ENCODE results near the gene FIZ1.
A peak's percentile ranks its signal among the peaks of the same experiment; 100 is the strongest.

FIZ1 gene

DNA sequence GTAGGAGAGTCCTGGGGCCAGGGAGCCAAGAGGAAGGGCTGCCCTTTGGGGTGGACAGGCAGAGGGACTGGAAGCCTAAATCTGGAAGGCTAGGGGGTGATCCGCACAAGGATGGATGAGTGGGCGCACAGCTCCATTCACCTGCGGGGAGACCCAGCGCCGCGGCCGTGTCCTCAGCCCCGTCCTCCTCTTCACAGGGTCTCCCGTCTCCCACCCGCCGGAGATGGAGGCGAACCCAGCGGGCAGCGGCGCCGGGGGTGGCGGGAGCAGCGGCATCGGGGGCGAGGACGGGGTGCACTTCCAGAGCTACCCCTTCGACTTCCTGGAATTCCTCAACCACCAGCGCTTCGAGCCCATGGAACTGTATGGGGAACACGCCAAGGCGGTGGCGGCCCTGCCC is 14.1 kb upstream of the FIZ1 start:
- no peak for DNase-seq

DNA sequence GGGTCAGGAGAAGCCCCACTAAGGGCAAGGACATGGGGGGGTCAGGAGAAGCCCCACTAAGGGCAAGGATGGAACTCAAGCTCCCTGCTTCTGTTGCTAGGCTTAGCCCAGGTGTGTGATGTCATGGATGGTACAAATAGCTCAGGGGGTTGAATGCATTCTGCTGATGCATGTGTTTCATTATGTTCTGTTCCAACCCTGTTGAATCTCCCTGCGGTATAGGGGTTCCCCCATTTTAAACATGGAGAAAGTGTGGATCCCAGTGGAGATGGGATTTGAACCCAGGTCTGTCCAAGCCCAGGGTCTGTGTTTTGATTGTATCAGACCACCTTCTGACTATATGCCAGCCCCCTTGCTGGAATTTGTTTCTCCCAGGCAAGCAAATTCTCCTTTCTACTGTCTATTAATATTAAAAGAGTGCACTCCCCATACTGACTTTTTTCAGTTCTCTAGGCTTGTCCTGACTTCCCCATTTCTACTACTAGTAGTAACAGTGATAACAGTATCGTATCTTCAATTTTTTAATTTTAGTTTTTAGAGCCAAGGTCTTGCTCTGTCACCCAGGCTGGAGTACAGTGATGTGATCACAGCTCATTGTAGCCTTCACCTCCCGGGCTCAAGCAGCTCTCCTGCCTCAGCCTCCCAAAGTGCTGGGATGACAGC is 12.8 kb upstream of the FIZ1 start:
- DNase-seq: no peak

DNA sequence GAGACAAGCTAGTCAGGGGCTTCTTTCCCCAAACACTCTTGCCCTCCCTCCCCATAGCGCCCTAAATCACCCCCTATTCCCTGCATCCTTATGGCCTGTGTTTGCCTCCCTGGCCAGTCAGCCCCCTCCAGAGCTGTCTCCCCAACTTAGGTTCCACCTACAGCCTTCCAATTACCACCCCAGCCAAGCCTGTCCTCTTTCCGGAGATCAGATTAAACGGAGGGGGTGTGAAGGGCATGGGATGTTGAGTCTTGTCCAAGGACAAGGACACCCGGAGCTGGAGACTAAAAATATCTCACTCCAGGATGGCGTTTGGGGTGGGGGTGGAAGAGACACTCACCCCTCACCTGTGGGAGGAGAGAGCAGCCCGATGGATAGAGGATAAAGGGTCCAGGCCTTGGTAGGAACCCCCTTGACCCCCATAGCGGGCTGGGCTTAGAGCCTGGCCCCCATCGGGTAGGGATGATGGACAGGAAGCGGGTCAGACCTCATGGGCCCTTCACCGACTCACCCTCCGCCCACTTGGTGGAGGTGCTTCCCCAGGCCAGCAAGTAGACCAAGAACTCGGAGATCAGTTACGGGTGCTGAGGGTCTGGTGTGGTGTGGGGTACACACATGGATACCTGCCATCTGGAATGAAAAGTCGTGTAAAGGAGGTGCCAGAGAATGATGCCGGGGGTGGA is 12.1 kb upstream of the FIZ1 start:
- no peak for DNase-seq

DNA sequence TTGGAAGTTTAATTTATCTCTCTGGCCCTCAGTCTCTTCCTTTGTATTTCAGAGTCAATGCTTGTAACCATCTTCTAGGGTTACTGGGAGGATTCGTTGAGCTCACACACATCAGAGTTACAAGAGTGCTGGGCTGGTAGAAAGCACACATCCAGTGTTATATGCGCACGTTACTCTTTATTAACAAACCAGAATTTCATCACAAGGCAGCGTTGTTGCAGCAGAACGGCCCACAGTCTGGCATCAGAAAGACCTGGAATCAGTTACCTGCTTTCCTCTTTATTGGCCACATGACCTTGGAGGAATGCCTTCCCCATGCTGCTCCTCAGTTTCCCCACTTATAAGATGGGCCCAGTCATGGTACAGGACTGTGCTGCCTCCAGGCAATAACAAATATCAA is 10.0 kb upstream of the FIZ1 start:
- no peak for DNase-seq

DNA sequence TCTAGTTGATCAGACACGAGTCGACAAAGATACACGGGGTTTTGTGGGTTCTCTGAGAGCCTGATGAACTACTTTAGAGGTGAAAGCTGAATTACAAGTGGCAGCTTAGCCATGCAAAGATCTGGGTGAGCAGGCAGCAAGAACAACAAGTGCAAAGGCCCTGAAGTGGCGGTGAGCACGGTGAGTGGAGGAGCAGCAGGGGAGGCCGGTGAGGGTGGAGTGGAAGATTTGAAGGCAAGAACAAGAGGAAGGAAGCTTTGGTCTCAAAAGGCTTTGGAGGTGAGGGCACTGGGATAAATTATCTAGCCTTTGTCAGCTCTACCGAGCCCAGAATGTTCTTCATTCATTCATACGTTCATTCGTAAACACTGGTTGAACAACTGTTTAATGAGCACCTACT is 7.5 kb upstream of the FIZ1 start:
- DNase-seq: no peak

DNA sequence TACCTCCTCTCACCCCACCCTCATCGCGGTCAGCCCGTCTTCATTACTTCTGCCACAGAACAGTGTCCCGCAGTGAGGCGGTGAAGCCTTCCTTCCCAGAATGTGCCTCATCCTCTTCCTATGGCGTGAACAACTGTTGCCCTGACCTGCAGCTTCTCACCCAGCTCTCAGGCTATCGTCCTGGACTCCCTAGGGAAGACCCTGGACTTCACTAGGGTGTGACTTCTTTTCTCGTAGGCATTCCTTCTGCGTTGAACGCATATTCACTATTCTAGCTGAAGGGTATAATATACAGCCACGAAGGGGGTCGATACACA is 7.1 kb upstream of the FIZ1 start:
- no peak for DNase-seq

DNA sequence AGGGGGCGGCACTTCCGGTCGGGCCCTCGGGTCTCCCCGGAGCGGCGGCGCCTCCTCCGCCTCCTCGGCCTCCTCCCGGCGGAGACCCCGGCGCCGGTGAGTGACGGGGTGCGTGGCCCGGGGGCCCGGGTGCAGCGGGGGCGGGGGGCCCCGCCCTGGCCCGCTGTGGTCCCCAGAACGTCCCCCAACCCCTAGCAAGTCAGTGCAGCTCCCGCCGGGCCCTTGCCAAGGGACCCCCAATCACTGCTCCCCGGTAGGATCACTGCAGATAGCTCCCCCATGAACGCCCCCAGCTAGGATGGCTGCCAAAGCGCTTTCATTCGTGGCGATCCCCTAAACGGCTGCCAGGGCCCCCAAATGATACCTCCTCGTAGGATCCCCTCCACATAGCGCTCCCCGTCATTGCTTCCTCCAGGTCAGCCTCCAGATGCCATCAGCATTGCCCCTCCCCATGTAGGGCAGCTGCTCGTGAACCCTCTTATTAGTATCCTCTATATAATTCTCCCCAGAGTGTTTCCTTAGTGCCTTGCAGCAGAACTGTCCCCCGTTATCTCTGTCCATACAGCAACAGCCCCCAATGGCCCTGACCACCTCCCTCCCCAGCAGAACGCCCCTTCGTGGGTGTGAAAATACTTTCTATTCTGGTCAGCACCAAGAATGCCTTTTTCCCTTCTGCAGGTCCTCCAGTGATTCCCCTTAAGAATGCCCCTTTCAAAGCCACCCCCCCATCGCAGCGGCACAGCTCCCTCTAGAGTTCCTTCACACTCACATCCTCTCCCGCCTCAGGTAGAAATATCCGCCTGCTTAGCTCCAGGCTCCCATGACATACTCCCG is 6.5 kb upstream of the FIZ1 start, which contains the start of gene ZNF865:
TSS of gene ZNF865 (plus strand) at position 11 of the 834 bp plus-strand sequence. CDS start 7,972 bp downstream, outside the sequence.
- DNase-seq: peak; percentile 59

DNA sequence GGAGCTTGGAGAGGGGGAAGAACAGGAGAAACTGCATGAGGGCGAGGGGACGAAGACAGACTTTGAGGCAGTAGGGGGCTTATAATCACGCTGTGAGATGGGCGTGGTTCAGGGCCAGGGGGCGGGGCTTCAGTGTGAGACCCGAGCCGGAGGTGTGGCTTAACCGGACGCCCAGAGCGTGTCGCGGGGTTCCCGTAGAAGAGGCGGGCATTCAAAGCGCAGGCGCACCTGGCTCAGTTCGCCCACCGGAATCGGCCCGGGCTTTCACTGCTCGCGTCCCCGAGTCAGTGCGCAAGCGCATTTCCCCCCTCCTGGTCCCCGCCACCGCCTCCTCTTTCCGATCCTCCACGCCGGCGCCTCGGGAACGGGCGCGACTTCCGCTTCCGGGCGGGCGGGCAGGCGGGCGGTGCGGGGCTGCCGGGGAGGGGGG is 5.9 kb upstream of the FIZ1 start:
- peak; percentile 98 for DNase-seq

DNA sequence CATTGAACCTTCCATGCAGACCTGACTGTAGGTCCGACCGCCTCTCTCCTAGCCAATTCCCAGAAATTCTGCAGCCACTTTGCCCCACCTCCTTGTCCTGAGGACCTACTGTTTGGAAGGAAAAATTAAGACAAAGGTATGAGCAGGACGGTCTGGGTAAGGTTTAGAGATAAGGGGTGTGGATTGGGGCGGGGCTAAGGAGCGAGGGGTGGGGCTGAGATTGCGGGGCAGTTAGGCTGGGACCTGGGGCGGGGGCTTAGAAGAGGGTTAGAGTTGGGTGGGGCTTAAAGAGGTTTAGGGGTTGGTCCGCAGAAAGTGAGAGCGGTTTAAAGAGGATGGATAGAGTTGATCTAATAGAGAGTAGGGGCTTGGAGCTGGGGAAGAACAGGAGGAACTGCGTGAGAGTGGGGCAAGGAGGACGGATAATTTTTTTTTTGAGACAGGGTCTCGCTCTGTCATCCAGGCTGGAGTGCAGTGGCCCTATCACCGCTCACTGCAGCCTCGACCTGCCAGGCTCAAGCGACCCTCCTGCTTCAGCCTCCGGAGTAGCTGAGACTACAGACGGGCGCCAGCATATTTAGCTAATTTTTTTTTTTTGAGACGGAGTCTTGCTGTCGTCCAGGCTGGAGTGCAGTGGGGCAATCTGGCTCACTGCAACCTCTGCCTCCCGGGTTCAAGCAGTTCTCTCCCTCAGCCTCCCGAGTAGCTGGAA is 4.4 kb upstream of the FIZ1 start:
- DNase-seq: no peak

DNA sequence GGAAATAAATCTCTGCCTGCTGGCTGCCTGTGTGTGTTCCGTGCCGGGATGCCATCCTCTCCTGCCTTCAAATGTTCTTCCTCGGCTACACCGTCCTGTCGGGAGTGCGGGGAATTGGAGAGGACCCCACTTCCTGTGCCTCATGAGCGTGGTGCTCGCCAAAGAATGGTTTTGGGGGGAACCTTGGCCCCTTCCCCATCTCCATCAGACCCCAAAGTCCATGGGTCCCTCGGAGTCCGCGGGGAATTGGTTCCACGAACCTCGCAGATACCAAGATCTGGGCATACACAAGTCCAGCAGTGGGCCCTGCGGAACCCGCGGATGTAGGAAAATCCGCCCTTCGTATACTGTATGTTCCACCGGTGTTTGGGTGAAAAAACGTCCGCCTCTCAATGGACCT is 3.8 kb upstream of the FIZ1 start:
- DNase-seq: no peak

DNA sequence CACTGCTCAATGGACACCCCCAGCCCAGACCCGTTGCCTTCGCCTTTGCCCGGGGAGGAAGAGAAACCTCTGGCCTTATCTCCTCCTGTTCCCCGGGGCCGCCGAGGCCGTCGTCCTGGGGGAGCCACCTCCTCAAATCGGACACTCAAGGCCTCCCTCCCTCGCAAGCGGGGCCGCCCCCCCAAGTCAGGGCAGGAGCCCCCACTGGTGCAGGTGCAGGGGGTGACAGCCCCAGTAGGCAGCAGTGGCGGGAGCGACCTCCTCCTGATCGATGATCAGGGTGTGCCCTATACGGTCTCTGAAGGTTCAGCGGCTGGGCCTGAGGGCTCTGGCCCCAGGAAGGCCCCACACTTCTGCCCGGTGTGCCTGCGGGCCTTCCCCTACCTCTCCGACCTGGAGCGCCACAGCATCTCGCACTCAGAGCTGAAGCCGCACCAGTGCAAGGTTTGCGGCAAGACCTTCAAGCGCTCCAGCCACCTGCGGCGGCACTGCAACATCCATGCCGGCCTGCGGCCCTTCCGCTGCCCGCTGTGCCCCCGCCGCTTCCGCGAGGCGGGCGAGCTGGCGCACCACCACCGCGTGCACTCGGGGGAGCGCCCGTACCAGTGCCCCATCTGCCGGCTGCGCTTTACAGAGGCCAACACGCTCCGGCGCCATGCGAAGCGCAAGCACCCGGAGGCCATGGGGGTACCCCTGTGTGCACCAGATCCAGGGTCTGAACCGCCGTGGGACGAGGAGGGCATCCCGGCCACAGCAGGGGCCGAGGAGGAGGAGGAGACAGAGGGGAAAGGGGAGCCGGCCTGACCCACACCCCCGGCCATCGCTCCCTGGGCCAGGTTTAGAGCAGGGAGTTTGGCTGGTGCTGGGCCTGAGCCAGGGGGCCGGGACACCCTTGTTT is 3.0 kb upstream of the FIZ1 start:
- DNase-seq: no peak

DNA sequence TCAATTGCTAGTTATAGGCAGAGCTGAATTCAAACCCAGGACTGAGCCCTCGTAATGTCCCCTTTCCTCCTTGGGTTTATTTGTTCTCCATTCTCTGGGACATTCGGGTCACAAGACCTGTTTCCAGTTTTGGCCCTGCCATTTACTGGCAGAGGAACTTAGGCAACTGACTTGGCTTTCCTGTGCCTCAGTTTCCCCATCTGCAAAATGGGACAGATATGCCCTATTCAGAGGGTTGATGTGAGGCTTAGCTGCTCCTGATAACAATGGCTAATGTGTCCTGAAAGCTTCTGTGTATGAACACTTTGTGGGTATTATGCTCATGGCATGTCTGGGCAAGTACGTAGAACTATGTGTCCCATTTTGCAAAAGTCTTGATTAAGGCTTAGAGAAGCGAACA is 1.8 kb upstream of the FIZ1 start:
- DNase-seq: no peak

DNA sequence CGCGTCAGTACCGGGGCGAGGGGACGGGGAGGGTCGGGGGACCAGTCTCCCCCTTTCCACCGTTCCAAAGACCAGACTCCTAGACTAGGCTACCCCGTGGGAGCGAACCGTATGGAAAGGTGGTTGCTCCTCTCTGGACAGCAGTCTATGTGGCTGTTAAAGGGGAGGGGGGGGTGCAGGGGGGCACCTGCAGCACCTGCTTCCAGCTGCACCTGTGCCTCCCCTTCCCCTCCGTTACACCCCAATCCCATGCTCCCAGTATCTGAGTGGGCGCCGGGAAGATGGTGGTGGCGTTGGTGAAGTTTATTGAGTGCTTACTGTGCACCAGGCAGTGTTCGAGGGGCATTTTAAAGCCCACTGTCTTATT is 1.3 kb upstream of the FIZ1 start:
- DNase-seq: no peak

DNA sequence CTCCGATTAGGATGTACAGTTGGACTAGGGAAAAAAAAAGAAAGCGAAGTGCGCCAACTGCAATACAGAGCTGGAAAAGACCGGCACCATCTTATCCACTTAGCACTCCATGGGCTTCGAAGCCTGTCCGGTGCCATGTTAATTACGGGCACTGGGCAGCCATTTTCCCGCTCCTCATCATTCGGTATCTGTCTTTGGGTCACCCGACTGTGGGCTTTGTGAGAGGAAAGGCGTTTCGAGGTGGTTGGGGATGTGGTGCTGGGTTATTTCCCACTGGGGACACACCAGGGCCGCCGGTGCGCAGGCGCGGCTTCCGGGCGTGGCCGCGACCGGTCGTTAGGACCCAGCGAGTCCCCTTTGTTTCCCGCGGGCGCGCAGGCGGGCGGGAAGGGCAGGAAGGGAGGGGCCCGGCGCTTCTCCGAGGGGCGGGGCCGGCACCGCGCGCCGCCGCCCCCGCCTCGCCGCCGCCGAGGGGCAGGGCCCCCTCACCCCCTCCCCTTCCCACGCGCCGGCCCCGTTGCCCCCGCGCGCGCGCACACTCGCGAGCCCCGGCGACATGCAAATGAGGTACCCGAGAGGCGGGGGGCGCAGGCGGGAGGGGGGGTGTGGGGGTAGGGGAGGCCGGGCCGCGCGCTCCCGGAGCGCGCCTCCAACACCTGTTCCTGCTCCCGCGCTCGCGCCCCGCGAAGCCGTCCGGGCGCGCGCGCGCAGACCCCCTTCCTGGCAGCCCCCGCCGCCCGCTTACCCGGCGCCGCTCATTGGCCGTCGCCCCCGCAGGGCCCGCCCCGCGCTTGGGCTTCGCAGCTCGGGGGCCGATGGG is 735 bp upstream of the FIZ1 start, which contains the start of gene ZNF524:
TSS of gene ZNF524 (plus strand) at position 447 of the 820 bp plus-strand sequence. CDS start 1,825 bp downstream, outside the sequence.
- DNase-seq: peak; percentile 88

DNA sequence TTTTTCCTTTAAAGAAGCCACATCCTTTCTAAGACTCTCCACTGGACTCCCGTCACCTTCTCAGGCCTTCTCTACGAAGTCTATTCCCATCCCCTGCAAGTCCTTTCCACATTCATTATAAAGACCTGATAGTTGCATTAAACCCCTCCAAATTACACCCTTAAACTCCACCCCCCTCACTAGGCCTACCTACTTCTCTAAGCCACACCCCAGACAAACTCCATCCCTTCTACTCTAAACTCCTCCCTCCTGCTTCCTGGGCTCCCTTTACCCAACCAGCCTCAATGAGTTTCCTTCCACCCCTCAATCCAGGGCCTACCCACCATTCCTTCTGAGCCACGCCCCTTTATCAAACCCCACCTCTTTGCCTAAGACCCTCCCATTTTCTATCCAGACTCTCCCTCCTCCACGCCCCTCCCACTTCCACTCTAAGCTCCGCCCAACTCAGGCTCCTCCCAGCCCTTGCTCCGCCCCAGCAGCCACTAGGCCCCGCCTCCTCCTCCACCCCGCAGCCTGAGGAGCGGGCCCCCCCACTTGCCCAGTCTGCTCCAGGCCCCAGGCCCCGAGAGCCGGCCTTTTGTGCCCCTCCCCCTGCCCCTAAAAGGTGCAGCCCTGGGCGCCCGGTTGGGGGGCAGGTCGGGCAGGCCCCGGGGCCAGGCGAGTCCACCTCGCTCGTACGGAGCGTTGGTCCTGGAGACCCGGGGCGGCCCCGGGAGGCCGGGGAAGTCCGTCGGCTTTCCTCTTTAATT is 424 bp downstream of the FIZ1 start:
- DNase-seq: peak; percentile 92

DNA sequence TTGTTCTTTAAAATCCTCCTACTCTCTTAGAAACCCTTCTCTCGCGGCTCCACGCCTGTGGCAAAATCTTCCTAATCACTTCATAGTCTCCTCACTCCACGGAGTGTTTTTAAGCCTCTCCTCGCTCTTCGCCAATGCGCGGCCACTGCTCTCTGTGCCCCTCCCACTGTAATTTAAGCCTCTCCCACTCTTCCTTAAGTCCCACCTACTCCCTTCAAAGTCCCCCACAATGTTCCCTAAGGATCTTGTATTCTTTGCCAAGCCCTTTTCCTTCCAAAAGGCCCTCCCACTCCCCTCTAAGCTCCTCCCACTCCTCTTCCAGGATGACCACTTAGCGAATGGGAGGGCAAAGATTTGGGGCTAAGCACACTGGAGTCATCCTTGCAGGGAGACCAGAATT is 1.3 kb downstream of the FIZ1 start:
- DNase-seq: no peak

DNA sequence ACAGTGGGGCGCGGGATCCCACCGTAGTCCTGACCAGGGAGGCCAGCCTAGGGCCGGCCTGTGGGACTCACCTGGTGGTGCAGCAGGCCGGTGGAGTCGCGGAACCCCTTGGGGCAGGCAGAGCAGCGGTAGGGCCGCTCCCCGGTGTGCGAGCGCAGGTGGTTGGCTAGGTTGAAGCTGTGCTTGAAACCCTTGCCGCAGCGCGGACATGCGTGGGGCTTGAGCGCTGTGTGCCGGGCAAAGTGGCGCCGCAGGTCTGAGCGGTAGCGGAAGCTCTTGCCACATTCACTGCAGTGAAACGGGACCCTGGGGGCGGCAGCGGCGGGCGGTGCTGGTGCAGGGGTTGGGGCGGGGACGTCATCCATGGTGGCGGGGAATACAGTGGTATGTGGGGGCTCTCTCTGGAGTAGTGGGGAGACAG is 1.8 kb downstream of the FIZ1 start:
- DNase-seq: no peak

DNA sequence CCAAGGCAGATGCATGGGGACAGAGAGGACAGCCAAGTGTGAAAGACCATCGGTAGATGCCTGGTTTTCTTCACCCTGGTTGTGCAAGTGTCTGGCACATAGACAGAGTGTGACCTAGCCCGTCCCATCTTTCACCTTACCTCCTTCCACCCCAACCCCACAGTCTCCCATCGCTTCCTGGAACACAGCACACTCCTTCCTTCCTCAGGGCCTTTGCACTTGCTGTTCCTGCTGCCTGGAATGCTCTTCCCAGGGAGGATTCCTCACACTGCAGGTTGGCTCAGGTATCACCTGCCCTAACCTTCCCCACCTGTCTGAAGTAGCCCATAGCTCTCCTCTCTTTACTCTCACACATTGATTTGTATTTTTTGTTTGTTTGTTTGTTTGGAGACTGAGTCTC is 3.0 kb downstream of the FIZ1 start:
- DNase-seq: no peak

DNA sequence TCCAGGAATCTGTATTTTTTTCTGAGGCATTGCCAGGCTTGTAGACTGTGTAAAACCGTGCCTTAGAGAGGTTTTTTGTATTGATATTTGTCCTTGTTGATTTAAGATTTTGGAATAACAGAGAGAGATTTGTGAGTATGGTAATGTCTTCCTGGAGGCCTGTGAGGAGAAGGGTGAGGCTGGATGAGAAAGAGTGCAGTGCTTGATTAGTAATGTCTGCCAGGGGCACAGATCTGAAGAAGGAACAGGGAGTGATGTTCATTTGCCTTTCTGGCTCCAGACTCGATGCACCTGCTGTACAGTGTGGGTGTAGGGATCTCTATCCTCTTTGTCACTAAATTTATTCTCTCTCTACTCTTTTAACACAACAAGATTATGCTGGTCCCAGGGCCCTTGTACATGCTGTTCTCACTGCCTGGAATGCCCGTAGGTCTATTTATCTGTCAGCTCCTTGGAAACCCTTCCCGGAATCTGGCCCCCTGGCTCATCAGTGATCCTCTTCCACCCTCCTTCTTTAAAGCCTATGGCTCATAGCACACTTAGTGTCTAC is 4.2 kb downstream of the FIZ1 start:
- DNase-seq: no peak

DNA sequence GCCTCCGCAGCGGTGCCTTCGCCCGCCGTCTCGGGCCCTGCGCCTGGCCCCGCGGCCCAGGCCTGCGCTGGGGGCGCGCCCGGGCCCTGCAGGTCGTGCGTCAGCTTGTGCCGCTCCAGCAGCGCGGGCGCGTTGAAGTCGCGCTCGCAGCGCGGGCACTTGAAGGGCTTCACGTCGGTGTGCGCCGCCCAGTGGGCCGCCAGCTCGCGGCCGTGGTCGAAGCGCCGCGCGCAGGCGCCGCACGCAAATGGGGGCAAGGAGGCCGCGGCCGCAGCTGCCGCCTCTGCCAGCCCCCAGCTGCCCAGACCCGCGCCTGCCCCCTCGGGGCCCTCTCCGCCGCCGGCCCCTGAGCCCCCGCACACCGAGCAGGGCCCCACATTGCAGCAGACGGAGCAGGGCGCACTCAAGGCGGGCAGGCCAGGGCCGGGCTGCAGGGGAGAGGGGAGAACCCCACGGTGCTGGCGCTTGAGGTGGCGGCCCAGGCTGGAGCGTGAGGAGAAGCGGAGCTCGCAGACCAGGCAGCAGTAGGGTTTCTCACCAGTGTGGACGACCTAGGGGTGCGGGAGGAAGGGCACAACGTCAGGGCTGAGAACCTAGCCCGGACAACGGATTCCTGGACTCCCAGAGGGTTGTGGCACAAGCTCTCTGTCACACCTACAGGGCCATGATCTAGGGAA is 6.1 kb downstream of the FIZ1 start:
- no peak for DNase-seq
